ENCODE data around the gene RALA.

Gene RALA

GRCh38 chr7:39614299-39614698 lies 9.1 kb upstream of the RALA start:
- DNase-seq: no peak

- DNase-seq: no peak
Measured at GRCh38 chr7:39615350-39615975, 7.9 kb upstream of the RALA start.

- DNase-seq: no peak
Measured at GRCh38 chr7:39616138-39616537, 7.2 kb upstream of the RALA start.

- DNase-seq: no peak
Measured at GRCh38 chr7:39617005-39617404, 6.4 kb upstream of the RALA start.

- DNase-seq: no peak
Measured at GRCh38 chr7:39618868-39619267, 4.5 kb upstream of the RALA start.

GRCh38 chr7:39620486-39620885 lies 2.9 kb upstream of the RALA start:
- no peak for DNase-seq

- DNase-seq: no peak
Measured at GRCh38 chr7:39621261-39621660, 2.1 kb upstream of the RALA start.

- no peak for DNase-seq
Measured at GRCh38 chr7:39621784-39622411, 1.5 kb upstream of the RALA start.

- no peak for DNase-seq
Measured at GRCh38 chr7:39622609-39623008, 763 bp upstream of the RALA start.

- no peak for DNase-seq
Measured at GRCh38 chr7:39623732-39624441, 515 bp downstream of the RALA start.

GRCh38 chr7:39624442-39624807 lies 1.1 kb downstream of the RALA start:
- no peak for DNase-seq

GRCh38 chr7:39624935-39625694 lies 1.7 kb downstream of the RALA start:
- DNase-seq: no peak

- no peak for DNase-seq
Measured at GRCh38 chr7:39631736-39632308, 8.4 kb downstream of the RALA start.

GRCh38 chr7:39633563-39634477 lies 10.4 kb downstream of the RALA start:
- DNase-seq: no peak

GRCh38 chr7:39634478-39634805 lies 11.1 kb downstream of the RALA start:
- no peak for DNase-seq

- no peak for DNase-seq
Measured at GRCh38 chr7:39637400-39637799, 14.0 kb downstream of the RALA start.

- no peak for DNase-seq
Measured at GRCh38 chr7:39637963-39638485, 14.7 kb downstream of the RALA start.

GRCh38 chr7:39642896-39643295 lies 19.5 kb downstream of the RALA start:
- DNase-seq: no peak

- DNase-seq: no peak
Measured at GRCh38 chr7:39644170-39644569, 20.8 kb downstream of the RALA start.

GRCh38 chr7:39645482-39646407 lies 22.4 kb downstream of the RALA start:
- DNase-seq: no peak

- no peak for DNase-seq
Measured at GRCh38 chr7:39647816-39648215, 24.4 kb downstream of the RALA start.

All from NCI-H1436 (cell line).